GM20000 (cell line): ENCODE measurements around the gene HIRA.

ENCODE experiments used
- DNase-seq: peaks from one replicate; pipeline ENCODE4 v3.0.0; 2012; ENCODE audit warnings: low spot score
- TF ChIP-seq, protein P1 (sequence below): IDR thresholded peaks from 2 replicates; pipeline ENCODE4 v1.5.1; 2012; ENCODE audit warnings: mild to moderate bottlenecking, control low read depth; ENCODE audit errors: extremely low read depth, missing control alignments

Gene HIRA

DNA sequence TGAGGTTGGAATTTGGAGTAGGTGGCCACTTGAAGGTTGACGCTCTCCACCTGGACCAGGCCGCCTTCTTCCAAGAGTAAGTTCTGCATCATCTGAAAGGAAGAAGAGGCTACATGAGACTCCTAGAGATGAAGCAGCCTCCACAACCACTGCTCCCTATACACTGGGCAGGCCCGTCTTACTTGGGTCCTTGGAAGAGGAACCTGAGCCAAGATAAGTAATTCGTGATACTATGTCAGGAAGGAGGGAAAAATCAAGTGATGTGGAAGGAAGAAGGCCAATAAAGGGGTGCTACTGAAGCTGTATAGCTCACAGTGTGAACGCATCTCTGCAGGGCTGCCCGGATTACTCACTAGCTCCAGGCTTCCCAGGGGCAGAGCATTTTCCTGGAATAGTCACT is 36.4 kb upstream of the HIRA start:
- TF ChIP-seq, protein P1, sequence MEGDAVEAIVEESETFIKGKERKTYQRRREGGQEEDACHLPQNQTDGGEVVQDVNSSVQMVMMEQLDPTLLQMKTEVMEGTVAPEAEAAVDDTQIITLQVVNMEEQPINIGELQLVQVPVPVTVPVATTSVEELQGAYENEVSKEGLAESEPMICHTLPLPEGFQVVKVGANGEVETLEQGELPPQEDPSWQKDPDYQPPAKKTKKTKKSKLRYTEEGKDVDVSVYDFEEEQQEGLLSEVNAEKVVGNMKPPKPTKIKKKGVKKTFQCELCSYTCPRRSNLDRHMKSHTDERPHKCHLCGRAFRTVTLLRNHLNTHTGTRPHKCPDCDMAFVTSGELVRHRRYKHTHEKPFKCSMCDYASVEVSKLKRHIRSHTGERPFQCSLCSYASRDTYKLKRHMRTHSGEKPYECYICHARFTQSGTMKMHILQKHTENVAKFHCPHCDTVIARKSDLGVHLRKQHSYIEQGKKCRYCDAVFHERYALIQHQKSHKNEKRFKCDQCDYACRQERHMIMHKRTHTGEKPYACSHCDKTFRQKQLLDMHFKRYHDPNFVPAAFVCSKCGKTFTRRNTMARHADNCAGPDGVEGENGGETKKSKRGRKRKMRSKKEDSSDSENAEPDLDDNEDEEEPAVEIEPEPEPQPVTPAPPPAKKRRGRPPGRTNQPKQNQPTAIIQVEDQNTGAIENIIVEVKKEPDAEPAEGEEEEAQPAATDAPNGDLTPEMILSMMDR = no peak
- no peak for DNase-seq

DNA sequence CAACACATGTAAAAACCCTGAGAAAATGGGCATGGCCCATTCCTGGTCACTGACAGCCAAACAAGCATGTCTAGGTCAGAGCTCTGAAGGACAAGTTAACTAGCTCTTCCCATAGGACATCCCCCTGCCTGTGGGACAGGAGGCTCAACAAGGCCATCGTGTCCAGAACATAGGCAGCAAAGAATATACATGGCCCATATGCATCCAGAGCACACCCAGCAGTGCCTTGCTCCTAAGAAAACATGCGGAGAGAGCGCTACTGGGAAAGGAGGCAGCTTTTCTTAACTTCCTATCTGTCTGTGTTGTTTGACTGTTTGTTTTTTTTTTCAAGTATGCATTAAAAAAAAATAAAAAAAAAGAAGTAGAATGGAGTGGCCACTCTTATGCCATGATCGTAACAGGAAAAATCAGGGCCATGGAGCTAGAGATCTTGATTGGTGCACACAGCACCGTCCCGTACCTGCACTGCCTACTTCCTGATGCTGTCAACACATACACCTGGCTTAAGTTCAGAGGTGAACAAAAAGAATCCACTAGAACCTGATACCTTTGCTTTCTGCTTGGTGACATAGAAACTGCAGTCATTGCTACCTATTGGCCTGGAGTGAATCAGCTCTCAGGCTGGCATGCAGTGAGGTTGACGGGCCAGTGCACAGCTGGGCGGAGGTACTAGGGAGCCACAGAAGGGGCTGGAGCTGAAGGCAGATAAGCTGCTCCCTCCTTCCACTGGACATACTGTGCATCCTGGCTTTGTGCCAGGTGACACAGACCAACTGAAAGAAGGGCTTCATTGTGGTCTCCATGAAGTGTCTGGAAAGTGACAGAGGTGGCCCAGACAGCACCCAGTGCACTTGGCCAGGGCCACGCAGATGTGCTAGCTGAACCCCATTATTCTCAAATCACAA is 35.6 kb upstream of the HIRA start:
- TF ChIP-seq, protein P1 = no peak
- no peak for DNase-seq

DNA sequence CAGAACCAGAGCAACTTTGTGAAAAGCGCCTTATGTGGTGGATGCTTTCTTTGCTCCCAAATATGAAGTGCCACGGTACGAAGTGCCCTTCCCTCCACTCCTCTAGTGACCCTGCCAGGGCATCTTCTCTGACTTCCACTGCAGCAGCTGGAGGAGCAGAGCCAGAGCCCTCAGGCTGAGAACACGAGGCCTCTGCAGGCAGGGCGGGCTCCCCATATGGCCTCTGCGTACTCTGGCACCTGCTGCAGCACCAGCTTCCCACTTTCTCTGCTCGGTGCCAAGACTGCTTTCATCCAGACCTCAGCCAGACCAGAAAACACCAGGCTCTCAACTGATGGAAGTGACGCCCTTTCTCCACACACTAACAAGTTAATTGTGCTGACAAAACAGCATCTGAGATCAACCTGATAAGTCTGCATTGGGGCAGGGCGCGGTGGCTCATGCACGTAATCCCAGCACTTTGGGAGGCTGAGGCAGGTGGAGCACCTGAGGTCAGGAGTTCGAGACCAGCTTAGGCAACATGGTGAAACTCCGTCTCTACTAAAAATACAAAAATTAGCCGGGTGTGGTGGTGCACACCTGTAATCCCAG is 34.7 kb upstream of the HIRA start:
- no peak for DNase-seq
- TF ChIP-seq, protein P1 = no peak

DNA sequence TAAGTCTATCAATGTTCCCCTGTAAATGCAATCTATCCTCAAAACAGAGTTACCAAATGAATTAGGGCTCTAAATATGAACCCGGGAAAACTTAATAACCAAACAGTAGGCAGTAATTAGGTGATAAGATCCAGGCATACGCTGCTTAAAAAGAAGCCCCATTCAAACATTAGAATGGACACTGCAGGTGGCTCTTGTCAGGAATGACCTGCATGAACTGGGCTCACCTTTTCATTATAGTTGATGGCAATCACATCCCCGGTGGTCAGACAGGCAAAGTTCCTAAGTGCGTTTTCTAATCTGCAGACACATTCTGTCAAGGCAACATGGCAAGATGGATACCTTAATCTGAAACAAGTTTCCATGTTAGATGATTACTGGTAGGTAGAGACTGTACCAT is 33.4 kb upstream of the HIRA start:
- no peak for DNase-seq
- TF ChIP-seq, protein P1 = no peak

DNA sequence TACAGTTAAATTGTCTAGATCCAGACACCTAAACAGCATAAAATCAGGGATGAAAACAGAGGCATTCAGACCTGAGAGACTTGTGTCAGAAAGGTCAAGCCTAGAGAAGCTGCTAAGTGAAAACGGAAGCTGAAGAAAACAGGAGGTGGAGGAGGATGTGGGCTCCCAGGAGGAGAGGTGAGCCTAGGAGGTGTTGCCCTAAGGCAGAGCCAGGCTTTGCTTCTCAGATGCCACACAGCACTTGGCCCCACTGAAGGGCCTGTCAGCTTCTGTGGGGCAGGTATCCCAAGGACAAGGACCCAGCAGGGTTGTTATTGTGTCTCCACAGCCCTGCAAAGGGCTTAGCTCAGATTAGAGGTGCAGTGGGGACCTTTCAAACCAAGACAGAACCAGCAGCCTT is 33.0 kb upstream of the HIRA start:
- TF ChIP-seq, protein P1 = no peak
- DNase-seq = no peak

DNA sequence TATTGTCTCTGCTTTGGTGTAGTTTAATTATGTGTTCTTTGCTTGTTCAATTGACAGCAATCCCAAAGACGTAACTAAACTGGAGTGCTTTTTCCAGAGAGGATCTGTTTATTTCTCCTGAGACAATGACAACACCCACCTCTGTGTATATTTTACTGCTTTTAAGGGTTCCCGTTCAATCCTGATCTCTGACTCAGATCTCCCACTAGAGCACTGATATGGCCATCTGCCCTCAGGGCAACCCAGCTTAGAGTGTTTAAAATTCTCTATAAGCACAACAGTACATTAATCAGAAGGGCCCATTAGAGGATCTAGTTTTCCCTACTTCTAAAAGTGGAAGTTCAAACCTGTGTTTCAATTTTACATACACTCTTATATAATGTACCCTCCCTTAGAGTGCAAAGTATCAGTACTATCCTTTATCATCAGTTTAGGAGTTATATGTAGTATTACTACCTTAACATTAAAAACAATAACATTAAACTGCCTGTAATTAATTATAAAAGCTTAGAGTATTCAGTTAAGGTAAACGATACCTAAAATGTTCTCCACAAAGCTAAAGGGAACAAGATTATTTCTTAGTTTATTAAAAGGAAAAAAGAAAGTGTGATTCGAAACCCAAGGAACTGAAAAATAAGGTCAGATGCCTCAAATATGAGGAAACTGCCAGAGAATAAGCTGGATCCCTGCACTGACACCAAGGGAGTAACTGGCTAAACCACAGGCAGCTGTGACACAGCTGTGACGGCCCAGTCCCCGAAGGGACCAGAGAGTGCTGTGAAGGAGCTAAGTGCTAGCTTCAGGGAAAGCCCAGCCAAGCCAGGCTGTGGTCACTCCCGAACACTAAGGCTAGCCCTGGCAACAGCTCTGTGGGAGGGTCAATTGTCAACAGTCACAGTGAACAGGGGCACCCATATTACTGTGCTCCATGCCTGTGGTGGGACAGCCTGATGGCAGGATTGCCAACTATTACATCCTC is 32.2 kb upstream of the HIRA start:
- no peak for DNase-seq
- TF ChIP-seq, protein P1 = no peak
